Gastroesophageal sphincter (tissue), 3 donors: ENCODE data around the gene CDK14.

Experiments used
- CTCF ChIP-seq, 4 experiments: fragments of 200-600 bp in 2 of 4; fragments of 450-650 bp in 2 of 4; sonication (generic) in 1 of 4; IDR thresholded peaks; one replicate each; pipeline ENCODE4 v1.5.1; 2017 to 2019; ENCODE audit warnings: antibody characterized with exemption in 4 of 4, mild to moderate bottlenecking in 2 of 4, moderate library complexity in 2 of 4
- EP300 ChIP-seq: sonication (generic); formaldehyde crosslinking; IDR thresholded peaks from one replicate; pipeline ENCODE4 v1.6.1; 2017; ENCODE audit warnings: antibody characterized with exemption, mild to moderate bottlenecking
- POLR2AphosphoS5 ChIP-seq: sonication (generic); formaldehyde crosslinking; IDR thresholded peaks from one replicate; pipeline ENCODE4 v1.6.1; 2017; ENCODE audit warnings: antibody characterized with exemption

DNA sequence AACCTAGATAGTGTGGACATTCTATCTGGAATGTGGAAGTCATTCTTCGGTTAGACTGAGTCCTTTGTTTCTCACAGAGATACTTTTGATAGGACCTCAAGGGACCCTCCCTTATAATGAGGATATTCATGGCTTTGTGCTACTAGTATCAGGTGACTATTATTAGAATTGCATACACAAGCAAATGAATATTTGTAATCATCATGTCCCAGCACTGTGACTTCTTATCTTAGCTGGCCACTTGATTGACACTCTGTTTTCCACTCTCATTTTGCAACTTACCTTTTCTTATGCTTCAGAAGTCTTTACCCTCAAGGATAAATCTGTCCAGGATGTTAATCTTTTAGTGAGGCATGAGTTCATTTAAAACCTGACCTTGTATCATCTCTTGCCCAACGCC is 399.9 kb downstream of the CDK14 start:
- TF ChIP-seq CTCF (IDR thresholded peaks at IDR 0.05) (no peak), EP300 (no peak), POLR2AphosphoS5 (no peak)
